Body of pancreas (tissue), 4 donors: ENCODE measurements around the gene FBN2.

Experiments used
- CTCF ChIP-seq, 7 experiments: fragments of 450-650 bp in 4 of 7; fragments of 200-600 bp in 3 of 7; sonication (generic) in 3 of 7; IDR thresholded peaks; one replicate each; pipeline ENCODE4 v1.5.1; 2016 to 2019; ENCODE audit warnings: antibody characterized with exemption in 7 of 7
- POLR2A ChIP-seq, 3 donors: fragments of 450-650 bp; IDR thresholded peaks; one replicate each; pipeline ENCODE4 v1.6.1; 2016; ENCODE audit warnings: antibody characterized with exemption in 3 of 3, mild to moderate bottlenecking in 2 of 3

- TF ChIP-seq CTCF (IDR thresholded peaks at IDR 0.05) (no peak), POLR2A (IDR thresholded peaks at IDR 0.05) (no peak)
These were observed 198.5 kb downstream of the FBN2 start for GRCh38 chr5:128339585-128339984.
